Fibroblast of gingiva (primary cell): ENCODE measurements around the gene RNPEPL1.

ENCODE experiments used
- DNase-seq: peaks from one replicate; pipeline ENCODE4 v3.0.0-alpha.2; 2011; ENCODE audit warnings: low read depth

Gene RNPEPL1

GRCh38 chr2:240576436-240577205 lies 8.3 kb downstream of the RNPEPL1 start:
- no peak for DNase-seq

GRCh38 chr2:240577281-240578109 lies 9.2 kb downstream of the RNPEPL1 start:
- DNase-seq, result no peak

GRCh38 chr2:240578110-240578450 lies 9.8 kb downstream of the RNPEPL1 start:
- DNase-seq, result no peak

- no peak for DNase-seq
Measured at GRCh38 chr2:240578488-240578887, 10.2 kb downstream of the RNPEPL1 start.

GRCh38 chr2:240579071-240579762 lies 10.9 kb downstream of the RNPEPL1 start:
- DNase-seq, result no peak

- peak; percentile 92 for DNase-seq
Measured at GRCh38 chr2:240579771-240580614, 11.7 kb downstream of the RNPEPL1 start.

- DNase-seq, result no peak
Measured at GRCh38 chr2:240581811-240582210, 13.5 kb downstream of the RNPEPL1 start.

GRCh38 chr2:240582781-240583180 lies 14.5 kb downstream of the RNPEPL1 start:
- DNase-seq, result no peak

- no peak for DNase-seq
Measured at GRCh38 chr2:240583774-240584173, 15.5 kb downstream of the RNPEPL1 start.

- DNase-seq, result peak; percentile 31
Measured at GRCh38 chr2:240584486-240585031, 16.3 kb downstream of the RNPEPL1 start.

- DNase-seq, result no peak
Measured at GRCh38 chr2:240585101-240585500, 16.8 kb downstream of the RNPEPL1 start.

- DNase-seq, result no peak
Measured at GRCh38 chr2:240585681-240586197, 17.5 kb downstream of the RNPEPL1 start.

- DNase-seq, result peak; percentile 93
Measured at GRCh38 chr2:240586198-240586918, 18.1 kb downstream of the RNPEPL1 start, which contains the start of gene CAPN10. CAPN10 (plus strand) TSS chr2:240586734; CDS start chr2:240586912, 178 bp downstream.

- no peak for DNase-seq
Measured at GRCh38 chr2:240586919-240587800, 18.9 kb downstream of the RNPEPL1 start.

GRCh38 chr2:240588006-240588655 lies 19.8 kb downstream of the RNPEPL1 start:
- DNase-seq, result no peak

- DNase-seq, result no peak
Measured at GRCh38 chr2:240588669-240589068, 20.4 kb downstream of the RNPEPL1 start.

GRCh38 chr2:240589375-240589774 lies 21.1 kb downstream of the RNPEPL1 start:
- DNase-seq, result no peak

GRCh38 chr2:240589850-240590525 lies 21.7 kb downstream of the RNPEPL1 start:
- DNase-seq, result no peak
